ENCODE results near the gene CELF1. TPM values are rescaled to one million over a fixed set of nuclear protein-coding genes. Genes with fewer than 3 reads are reported as not detected.

Gene CELF1
- total RNA-seq, 2 experiments from 2014 or later: 120 to 122 TPM

GRCh38 chr11:47593934-47594855 is 41.3 kb upstream of the CELF1 start, which contains the start of gene C1QTNF4:
TSS of gene C1QTNF4 (minus strand) at chr11:47594411. CDS start at chr11:47590810, 3,601 bp downstream.
- Mint-ChIP-seq H3K36me3 (ENCODE audit: low read depth) (no peaks in the 10 kb centered on the region), H3K27ac (no peak within 1 kb of the TSS), H3K4me1 (ENCODE audit: low read depth) (peaks cover 5% of the 10 kb centered on the region), H3K9me3 (no peaks in the 10 kb centered on the region), H3K4me3 (no peak within 1 kb of the TSS), H3K27me3 (peaks cover 29% of the 10 kb centered on the region)
- TF ChIP-seq CTCF (IDR thresholded peaks at IDR 0.05): no peak
- ChIA-PET CTCF (interaction anchor here (1.5 to 1.6 kb wide), 2 partner anchors 26 to 220 kb away, joined by 3 read pairs; no protein-coding TSS in a partner anchor), POLR2A (interaction anchor here (0.8 to 2.0 kb wide), 2 partner anchors 15 to 22 kb away, joined by 5 read pairs; partner anchors contain the start of genes KBTBD4 and NDUFS3)
- ATAC-seq (no peak), DNase-seq (no peak)
- intact Hi-C loops (cut with micrococcal nuclease): no loop called here

- intact Hi-C loops (cut with micrococcal nuclease): no loop called here
- H3K36me3 Mint-ChIP-seq (ENCODE audit: low read depth): no peaks in the 10 kb centered on the region
These were observed 40.6 kb upstream of the CELF1 start for GRCh38 chr11:47593492-47593933.

GRCh38 chr11:47592970-47593369 is 40.0 kb upstream of the CELF1 start:
- Mint-ChIP-seq H3K4me1 (ENCODE audit: low read depth) (peaks cover 5% of the 10 kb centered on the region), H3K4me3 (no peak overlapping the region), H3K27me3 (peaks cover 29% of the 10 kb centered on the region), H3K9me3 (no peaks in the 10 kb centered on the region), H3K36me3 (ENCODE audit: low read depth) (no peaks in the 10 kb centered on the region), H3K27ac (no peak overlapping the region)
- ATAC-seq (no peak), DNase-seq (no peak)
- ChIA-PET CTCF (no interaction called here), POLR2A (interaction anchor here (1.3 to 2.0 kb wide), 3 partner anchors 11 to 19 kb away, joined by 3 to 5 read pairs (median 3); partner anchors contain the start of genes KBTBD4 and NDUFS3)
- no peak for TF ChIP-seq CTCF (IDR thresholded peaks at IDR 0.05)
- intact Hi-C loops (cut with micrococcal nuclease): no loop called here

More at GRCh38 chr11:47593492-47593933, 40.6 kb upstream of the CELF1 start:
- no peak overlapping the region for H3K27ac Mint-ChIP-seq
- no peaks in the 10 kb centered on the region for H3K9me3 Mint-ChIP-seq
- no peak overlapping the region for H3K4me3 Mint-ChIP-seq
- no peak for DNase-seq
- no peak for ATAC-seq
- POLR2A ChIA-PET: interaction anchor here (0.8 to 2.0 kb wide), 3 partner anchors 14 to 23 kb away, joined by 3 to 5 read pairs (median 5); partner anchors contain the start of genes KBTBD4 and NDUFS3
- peaks cover 5% of the 10 kb centered on the region for H3K4me1 Mint-ChIP-seq (ENCODE audit: low read depth)
- TF ChIP-seq CTCF (IDR thresholded peaks at IDR 0.05): no peak
- CTCF ChIA-PET: no interaction called here
- H3K27me3 Mint-ChIP-seq: peaks cover 29% of the 10 kb centered on the region

- no peak for TF ChIP-seq CTCF (IDR thresholded peaks at IDR 0.05)
- ATAC-seq: peak; percentile 47
- intact Hi-C loops (cut with micrococcal nuclease): no loop called here
- Mint-ChIP-seq H3K4me1 (ENCODE audit: low read depth) (peaks cover 5% of the 10 kb centered on the region), H3K27me3 (peaks cover 29% of the 10 kb centered on the region), H3K9me3 (no peaks in the 10 kb centered on the region), H3K4me3 (no peak overlapping the region), H3K36me3 (ENCODE audit: low read depth) (no peaks in the 10 kb centered on the region), H3K27ac (no peak overlapping the region)
- ChIA-PET POLR2A (interaction anchor here (0.7 to 1.5 kb wide), 3 partner anchors 10 to 19 kb away, joined by 3 to 4 read pairs (median 3); no protein-coding TSS in a partner anchor), CTCF (interaction anchor here (1.3 kb wide), 1 partner anchor 10 kb away, joined by 3 read pairs; no protein-coding TSS in a partner anchor)
- DNase-seq: no peak
These were observed 39.3 kb upstream of the CELF1 start for GRCh38 chr11:47592251-47592650.
